ENCODE measurements around the gene ASIC3.

ASIC3 gene

DNA sequence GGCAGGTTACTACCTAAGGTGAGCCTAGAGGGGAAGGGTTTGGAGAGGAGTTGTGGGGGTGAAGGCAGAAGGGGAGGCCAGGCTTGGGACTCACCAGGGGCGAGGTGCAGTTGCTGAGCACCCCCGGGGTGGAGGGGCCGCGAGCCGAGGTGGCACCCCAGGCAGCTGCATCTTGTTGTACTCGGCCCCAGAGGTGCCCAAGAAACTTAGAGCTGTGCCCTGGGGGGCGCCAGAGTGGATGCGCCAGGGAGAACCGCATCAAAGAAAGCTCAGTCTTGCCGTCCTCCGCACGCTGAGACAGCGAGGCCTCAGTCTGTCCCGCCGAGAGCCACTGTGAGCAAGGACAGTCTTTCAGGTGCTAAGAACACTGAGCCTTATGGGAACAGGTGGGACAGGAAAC is 31.4 kb upstream of the ASIC3 start:
- DNase-seq: no peak
- Histone ChIP-seq H3K4me3 (ENCODE audit: low read depth, low read length) (no peak overlapping the region), H3K27me3 (no peaks in the 10 kb centered on the region), H3K36me3 (no peaks in the 10 kb centered on the region), H3K9me3 (no peaks in the 10 kb centered on the region), H3K4me1 (peaks cover 13% of the 10 kb centered on the region; the same call in 1 of the 2 replicates)
- no peak for TF ChIP-seq CTCF (IDR thresholded peaks at IDR 0.05; ENCODE audit: low read depth, low read length)

DNA sequence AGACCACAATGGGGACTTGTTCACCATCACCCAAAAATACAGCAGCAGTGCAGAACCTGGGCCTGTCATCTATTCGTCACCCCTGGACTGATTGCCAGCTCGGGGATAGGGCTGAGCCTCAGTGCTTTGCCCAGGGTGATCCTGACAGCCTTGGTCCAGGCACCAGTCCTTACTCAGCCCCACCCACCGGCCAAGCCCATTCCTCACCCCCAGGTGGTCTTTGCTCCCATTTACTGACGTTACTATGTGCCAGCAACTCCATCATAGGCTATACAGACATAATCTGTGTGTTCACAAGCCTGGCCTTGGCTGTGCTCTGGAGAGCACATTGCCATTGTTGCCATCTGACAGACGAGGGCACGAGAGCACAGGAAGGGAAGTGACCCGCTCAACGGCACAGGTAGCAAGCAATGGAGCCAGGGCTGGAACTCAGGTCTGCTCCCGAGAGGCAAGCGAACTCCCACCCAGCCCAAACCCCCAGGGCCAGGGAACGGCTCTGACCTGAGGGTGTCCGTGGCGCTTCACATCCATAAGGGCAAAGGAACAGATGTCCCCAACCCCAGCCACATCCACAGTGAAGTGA is 30.9 kb upstream of the ASIC3 start:
- no peaks in the 10 kb centered on the region for H3K27me3 ChIP-seq
- TF ChIP-seq CTCF (IDR thresholded peaks at IDR 0.05; ENCODE audit: low read depth, low read length): no peak
- peaks cover 13% of the 10 kb centered on the region; the same call in 1 of the 2 replicates for H3K4me1 ChIP-seq
- no peak for DNase-seq
- no peaks in the 10 kb centered on the region for H3K36me3 ChIP-seq
- peak overlapping the region; percentile 69 for H3K4me3 ChIP-seq (ENCODE audit: low read depth, low read length)
- no peaks in the 10 kb centered on the region for H3K9me3 ChIP-seq

GRCh38 chr7:151017953-151018420 is 30.3 kb upstream of the ASIC3 start:
- Histone ChIP-seq H3K36me3 (no peaks in the 10 kb centered on the region), H3K4me1 (peaks cover 13% of the 10 kb centered on the region; the same call in 1 of the 2 replicates), H3K9me3 (no peaks in the 10 kb centered on the region), H3K27me3 (no peaks in the 10 kb centered on the region), H3K4me3 (ENCODE audit: low read depth, low read length) (peak overlapping the region; percentile 69)
- TF ChIP-seq CTCF (IDR thresholded peaks at IDR 0.05; ENCODE audit: low read depth, low read length): peak; percentile 89
- DNase-seq: peak; percentile 91

DNA sequence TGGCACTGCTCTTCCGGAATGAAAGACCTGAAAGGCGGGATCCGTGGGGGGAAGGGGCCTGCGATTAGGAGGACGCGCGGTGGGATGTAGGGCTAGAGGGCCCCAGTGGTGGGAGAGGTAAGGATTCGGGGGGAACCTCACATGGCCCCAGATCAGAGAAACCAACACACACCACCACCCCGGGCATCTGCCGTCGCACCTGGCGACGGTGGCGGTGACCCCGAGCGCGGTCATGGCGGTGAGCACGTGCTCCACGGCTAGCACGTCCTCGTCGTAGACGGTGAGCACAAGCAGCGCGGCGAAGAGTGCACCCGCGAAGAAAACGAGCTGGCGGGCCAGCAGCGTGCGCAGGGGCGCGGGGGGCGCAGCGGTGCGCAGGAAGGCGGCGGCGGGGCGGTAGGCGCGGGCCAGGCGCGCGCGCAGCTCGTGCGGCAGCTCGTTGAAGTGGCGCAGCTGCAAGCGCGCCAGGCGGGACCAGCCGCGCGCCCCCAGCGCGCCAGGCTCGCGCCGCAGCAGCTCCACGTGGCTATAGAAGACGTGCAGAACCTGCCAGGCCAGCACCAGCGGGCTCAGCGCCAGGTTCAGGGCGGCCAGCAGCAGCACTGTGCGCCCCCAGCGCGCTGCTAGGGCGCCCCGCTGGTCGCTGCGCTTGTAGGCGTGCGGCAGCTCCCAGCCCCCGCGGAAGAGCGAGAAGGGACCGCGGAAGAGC is 29.8 kb upstream of the ASIC3 start:
- peaks cover 13% of the 10 kb centered on the region; the same call in 1 of the 2 replicates for H3K4me1 ChIP-seq
- no peak for DNase-seq
- TF ChIP-seq CTCF (IDR thresholded peaks at IDR 0.05; ENCODE audit: low read depth, low read length): no peak
- peak overlapping the region; percentile 69 for H3K4me3 ChIP-seq (ENCODE audit: low read depth, low read length)
- H3K36me3 ChIP-seq: no peaks in the 10 kb centered on the region
- H3K27me3 ChIP-seq: no peaks in the 10 kb centered on the region
- H3K9me3 ChIP-seq: no peaks in the 10 kb centered on the region

- TF ChIP-seq CTCF (IDR thresholded peaks at IDR 0.05; ENCODE audit: low read depth, low read length): no peak
Observed at GRCh38 chr7:151019130-151019447, 29.2 kb upstream of the ASIC3 start.

DNA sequence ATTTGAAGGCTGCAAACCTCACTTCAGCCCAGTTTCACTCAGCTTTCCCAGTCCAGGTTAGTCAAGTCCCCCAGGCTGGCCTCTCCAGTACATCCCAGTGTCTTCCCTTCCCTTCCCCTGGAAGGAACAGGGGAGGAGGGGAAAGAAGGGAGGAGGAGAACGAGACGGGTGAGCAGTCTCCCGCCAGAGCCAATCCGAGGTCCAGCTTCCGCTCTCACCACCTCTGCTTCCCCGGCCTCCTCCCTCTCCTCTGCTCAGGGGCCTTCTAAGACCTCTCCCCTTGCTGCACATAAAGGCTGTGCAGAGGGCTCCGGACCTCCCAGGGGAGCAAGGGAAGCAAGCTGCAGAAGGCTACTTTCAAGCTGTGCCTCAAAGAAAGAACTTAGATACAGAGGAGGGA is 28.1 kb upstream of the ASIC3 start:
- H3K27me3 ChIP-seq: no peaks in the 10 kb centered on the region
- TF ChIP-seq CTCF (IDR thresholded peaks at IDR 0.05; ENCODE audit: low read depth, low read length): no peak
- H3K36me3 ChIP-seq: no peaks in the 10 kb centered on the region
- H3K4me1 ChIP-seq: peaks cover 10% of the 10 kb centered on the region; the same call in 1 of the 2 replicates
- DNase-seq: no peak
- H3K4me3 ChIP-seq (ENCODE audit: low read depth, low read length): no peak overlapping the region
- H3K9me3 ChIP-seq: no peaks in the 10 kb centered on the region

More at GRCh38 chr7:151019130-151019447, 29.2 kb upstream of the ASIC3 start:
- Histone ChIP-seq H3K36me3 (no peaks in the 10 kb centered on the region), H3K4me3 (ENCODE audit: low read depth, low read length) (no peak overlapping the region), H3K4me1 (peaks cover 11% of the 10 kb centered on the region; the same call in 1 of the 2 replicates), H3K27me3 (no peaks in the 10 kb centered on the region), H3K9me3 (no peaks in the 10 kb centered on the region)
- no peak for DNase-seq

Measured in BE2C (cell line).